GM04503 (cell line): ENCODE measurements around the gene DYNC1I1.

Experiments used
- DNase-seq: peaks from one replicate; pipeline ENCODE4 v3.0.0-alpha.2; 2012; ENCODE audit warnings: low read depth

Gene DYNC1I1

DNA sequence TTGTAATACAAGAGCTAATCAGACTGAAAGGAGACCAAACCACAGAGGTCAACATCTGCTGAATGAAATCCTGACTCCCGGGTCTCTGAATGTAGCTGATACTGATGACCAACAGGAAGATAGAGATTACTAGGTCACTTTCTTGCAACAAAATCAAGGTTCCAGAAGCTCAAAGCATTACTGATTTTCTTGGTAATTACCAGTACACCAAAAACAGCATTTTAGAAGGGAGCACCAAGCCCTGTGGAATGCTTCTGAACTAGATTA is 371.8 kb downstream of the DYNC1I1 start:
- no peak for DNase-seq
